GM18951 (cell line): ENCODE measurements around the gene OR13F1.

Experiments
- POLR2A ChIP-seq: IDR thresholded peaks from 4 replicates; pipeline ENCODE4 v1.6.1; 2011; ENCODE audit warnings: mild to moderate bottlenecking; ENCODE audit not compliant: insufficient read length, insufficient read depth; ENCODE audit errors: extremely low read depth
- in situ Hi-C: fragments of 300-500 bp; cut with MboI; formaldehyde crosslinking; loops from one replicate; pipeline ENCODE4 v1.12.0; 2022; ENCODE audit warnings: low sequenced_read_pairs, mixed read lengths, inconsistent platforms; ENCODE audit not compliant: unreplicated experiment

Gene OR13F1

DNA sequence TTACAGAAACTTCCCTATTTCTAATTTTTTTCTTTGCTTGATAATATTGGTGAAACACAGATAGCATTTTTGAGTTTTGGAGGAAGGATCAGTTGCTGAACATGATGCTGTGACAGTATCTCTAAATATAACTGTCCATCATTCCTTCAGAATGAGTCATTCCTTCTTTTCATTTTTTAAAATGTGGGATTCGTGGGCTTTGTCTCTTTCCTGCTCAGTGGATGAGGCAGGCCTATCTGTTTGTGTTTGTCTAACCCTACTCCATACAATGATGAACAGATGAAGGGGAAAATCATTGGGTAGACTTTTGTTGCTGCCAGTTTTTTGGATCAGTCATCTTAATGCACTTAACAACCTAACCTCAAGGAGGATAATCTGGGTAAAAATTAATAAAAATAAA, 49.2 kb downstream of the OR13F1 start:
- in situ Hi-C loops: no loop called here
- no peak for TF ChIP-seq POLR2A
